Measurements from ENCODE around the gene RETREG1.
"Not testable (repeated sequence)": the region's sequence is repeated elsewhere in the genome, so short reads cannot be mapped to it uniquely, and the experiment has no call there.

The RETREG1 gene

DNA sequence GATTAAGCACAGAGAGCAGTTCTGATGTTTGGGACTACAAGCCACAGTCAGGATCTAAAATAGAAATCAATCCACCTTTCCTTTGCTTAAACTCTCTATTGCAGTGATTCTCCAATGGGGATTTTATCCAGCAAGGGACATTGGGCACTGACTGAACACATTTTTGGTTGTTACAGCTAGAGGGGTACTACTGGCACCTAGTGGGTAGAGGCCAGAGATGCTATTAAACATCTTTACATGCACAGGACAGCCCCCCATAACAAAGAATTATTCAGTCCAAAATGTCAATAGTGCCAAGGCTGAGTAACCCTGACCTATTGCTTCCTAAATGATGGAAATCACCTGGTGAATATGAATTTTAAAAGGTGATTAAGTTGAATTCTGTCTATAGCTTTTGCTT, 163.2 kb downstream of the RETREG1 start:
- DNase-seq (ENCODE audit: low spot score): no peak

DNA sequence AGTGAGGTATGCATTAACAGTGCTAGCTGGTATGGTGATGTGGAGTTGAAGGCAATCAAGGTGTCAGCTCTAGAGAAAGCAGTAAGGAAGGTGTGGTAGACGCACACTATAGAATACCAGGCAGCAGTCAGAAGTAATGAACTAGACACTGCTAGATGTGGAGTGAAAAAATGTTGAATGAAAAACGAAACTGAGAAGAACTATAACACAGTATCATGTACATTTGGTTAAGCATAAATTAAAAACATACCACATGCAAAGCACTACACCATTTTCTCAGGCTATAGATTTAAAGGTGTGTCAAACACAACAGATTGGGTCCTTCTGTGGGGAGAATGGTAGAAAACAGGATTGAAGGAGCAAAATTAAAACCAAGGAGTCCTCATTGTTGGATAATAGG, 166.6 kb downstream of the RETREG1 start:
- no peak for DNase-seq (ENCODE audit: low spot score)

DNA sequence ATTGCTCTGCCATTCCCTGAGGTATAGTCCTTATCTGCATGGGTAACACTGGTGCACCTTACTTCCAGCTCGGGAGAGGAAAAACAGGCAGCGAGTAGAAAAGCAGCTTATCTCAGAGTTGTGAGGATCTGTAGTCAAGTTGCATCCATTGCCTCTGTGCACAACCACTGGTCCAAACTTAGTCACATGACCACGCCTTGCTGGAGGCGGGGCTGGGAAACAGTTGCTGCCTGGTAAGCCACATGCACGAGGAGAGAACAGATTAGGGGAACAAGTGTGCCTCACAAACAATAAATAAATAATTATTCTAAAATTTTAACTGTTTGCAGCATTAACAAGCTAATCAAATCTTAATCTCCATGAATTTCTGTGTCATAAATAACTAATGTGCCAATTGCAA, 169.8 kb downstream of the RETREG1 start:
- no peak for DNase-seq (ENCODE audit: low spot score)

DNA sequence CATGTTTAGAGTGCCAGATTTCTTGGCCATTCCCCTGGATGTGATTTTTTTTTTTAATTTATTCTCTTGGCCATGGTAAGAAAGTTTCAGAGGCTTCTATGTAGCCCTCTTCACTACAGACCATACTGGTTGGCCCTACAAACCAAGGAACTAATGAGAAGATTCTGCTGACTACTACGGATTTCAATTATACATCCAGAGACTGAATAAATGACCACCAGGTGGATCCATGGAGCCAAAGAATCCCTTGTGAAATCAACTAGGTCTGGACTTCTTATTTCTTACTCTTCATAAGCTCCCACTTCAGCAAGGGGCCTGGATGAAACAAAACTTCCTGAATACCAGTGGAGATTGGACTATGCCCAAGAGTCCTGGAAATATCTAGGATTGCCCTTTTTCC, 178.8 kb downstream of the RETREG1 start:
- no peak for DNase-seq (ENCODE audit: low spot score)

DNA sequence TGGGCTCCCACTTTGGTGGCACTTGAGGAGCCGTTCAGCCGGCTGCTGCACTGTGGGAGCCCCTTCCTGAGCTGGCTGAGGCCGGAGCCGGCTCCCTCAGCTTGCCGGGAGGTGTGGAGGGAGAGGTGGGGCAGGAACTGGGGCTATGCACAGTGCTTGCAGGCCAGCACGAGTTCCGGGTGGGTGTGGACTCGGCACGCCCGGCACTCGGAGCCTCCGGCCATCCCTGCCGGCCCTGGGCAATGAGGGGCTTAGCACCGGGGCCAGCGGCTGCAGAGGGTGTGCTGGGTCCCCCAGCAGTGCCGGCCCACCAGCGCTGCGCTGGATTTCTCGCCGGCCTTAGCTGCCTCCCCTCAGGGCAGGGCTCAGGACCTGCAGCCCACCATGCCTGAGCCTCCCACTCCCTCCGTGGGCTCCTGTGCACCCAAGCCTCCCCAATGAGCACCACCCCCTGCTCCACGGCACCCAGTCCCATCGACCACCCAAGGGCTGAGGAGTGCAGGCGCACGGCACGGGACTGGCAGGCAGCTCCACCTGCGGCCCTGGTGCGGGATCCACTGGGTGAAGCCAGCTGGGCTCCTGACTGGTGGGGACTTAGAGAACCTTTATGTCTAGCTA, 180.6 kb downstream of the RETREG1 start:
- not testable (repeated sequence) for DNase-seq (ENCODE audit: low spot score)

DNA sequence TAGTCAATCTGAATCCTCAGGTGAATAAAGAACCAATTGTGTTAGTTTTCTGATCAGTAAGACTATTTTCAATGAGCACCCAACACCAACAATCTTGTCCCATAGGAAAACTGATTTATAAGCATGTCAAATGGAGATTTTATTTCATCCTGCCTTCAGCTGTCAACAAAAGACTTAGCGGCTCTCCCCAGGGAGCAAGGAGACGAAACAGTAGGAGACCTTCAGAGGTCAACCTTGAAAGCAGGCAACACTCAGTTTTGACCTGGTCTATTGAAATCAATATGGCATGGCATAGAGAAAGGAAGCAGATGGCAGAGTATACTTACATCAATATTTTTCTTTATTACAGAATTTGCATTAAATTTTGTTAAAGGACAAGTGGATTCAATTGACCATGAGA, 185.3 kb downstream of the RETREG1 start:
- DNase-seq (ENCODE audit: low spot score): no peak

DNA sequence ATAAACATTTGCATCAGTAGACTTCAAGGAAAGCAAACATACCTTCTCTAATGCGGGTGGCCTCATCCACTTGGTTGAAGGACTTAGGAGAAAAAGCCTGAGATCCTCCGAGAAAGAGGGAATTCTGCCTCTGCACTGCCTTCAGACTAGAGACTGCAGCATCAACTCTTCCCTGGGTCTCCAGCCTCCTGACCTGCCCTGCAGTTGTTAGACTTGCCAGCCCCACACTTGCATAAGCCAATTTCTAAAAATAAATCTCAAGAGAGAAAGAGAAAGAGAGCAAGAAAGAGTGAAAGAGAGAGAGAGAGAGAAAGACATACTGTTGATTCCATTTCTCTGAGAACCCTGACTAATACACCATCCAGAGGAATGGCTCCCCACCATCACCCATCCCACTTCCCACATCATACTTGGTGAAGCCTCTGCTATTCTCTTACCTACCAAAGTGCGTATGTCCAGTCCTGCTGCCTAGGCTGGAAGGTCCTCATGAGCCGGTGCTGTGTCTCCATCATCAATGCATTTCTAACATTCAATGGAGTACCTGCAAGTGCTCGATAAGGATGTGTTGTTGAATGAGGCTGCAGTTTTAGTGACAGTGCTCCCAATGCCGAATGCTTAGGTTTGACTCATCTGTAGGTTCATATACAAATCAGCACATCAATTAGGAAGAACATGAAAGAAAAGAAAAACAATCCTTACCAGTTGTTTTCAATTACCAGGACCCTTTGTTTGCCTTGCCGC, 186.3 kb downstream of the RETREG1 start:
- no peak for DNase-seq (ENCODE audit: low spot score)

DNA sequence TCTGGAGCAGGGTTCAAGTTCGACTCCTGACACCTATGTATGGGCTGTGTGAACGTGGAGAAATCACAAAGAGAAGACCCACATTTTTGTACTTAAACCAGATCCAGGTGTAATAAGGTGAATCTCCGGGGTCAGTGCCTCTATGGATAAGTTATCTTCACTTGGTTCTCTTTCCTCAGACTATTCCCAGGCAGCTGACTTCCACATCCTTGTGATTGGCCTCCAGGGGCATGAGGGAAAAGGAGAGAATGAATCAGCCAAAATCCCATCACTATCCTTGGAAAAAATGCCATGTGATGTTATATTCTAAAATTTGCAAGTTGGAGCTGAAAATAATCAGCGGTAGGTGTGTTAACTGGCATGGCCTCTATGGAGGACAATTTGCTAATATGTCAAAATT, 188.4 kb downstream of the RETREG1 start:
- no peak for DNase-seq (ENCODE audit: low spot score)

DNA sequence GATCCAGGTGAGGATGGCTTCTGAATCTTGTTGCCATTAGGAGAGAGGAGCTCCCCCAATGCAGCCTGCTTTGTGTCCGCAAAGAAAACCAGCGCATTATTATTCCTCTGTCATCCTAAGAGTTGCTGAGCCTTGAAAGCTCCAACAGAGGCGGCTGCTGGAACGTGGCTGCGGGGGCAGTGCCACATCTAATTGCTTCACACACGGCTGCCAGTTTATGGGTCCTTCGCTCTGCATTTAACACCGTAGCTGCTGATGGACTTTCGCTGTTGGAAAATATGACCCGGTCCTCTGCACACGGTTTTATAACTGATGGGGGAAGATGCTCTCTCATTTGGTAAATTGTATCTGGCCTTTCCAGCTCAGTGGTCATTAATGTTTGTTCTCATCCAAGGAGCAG, 189.2 kb downstream of the RETREG1 start:
- no peak for DNase-seq (ENCODE audit: low spot score)
